Measurements from ENCODE around the gene PKD2.

The PKD2 gene

GRCh38 chr4:88040707-88041106 is 33.3 kb downstream of the PKD2 start:
- H3K27ac ChIP-seq, result no peak overlapping the region
- no peak overlapping the region for H3K9ac ChIP-seq
- H3K4me2 ChIP-seq, result no peak overlapping the region
- H3K4me3 ChIP-seq (IDR thresholded peaks at IDR 0.05; ENCODE audit: insufficient read depth, low read depth, low read length), result no peak overlapping the region
- no peak overlapping the region for H2AFZ ChIP-seq (ENCODE audit: low read depth)
- H3K79me2 ChIP-seq (ENCODE audit: insufficient read depth, low read depth), result no peaks in the 10 kb centered on the region
- no peak for TF ChIP-seq CTCF (conservative IDR thresholded peaks at IDR 0.05; ENCODE audit: low read depth, low read length)
- H3K36me3 ChIP-seq (ENCODE audit: insufficient read depth), result no peaks in the 10 kb centered on the region; the same call in 1 of the 2 replicates
- no peaks in the 10 kb centered on the region for H3K4me1 ChIP-seq (ENCODE audit: low read depth, poor library complexity, severe bottlenecking)
- H3K27me3 ChIP-seq (ENCODE audit: insufficient read depth, low read depth), result no peaks in the 10 kb centered on the region
- H4K20me1 ChIP-seq (ENCODE audit: insufficient read depth), result no peaks in the 10 kb centered on the region

- no peaks in the 10 kb centered on the region for H3K27me3 ChIP-seq (ENCODE audit: insufficient read depth, low read depth)
- no peak overlapping the region for H3K4me3 ChIP-seq (IDR thresholded peaks at IDR 0.05; ENCODE audit: insufficient read depth, low read depth, low read length)
- no peak overlapping the region for H3K4me2 ChIP-seq
- no peak for TF ChIP-seq CTCF (conservative IDR thresholded peaks at IDR 0.05; ENCODE audit: low read depth, low read length)
- H3K27ac ChIP-seq, result no peak overlapping the region
- no peaks in the 10 kb centered on the region for H4K20me1 ChIP-seq (ENCODE audit: insufficient read depth)
- H3K9ac ChIP-seq, result no peak overlapping the region
- no peak overlapping the region for H2AFZ ChIP-seq (ENCODE audit: low read depth)
- H3K36me3 ChIP-seq (ENCODE audit: insufficient read depth), result no peaks in the 10 kb centered on the region; the same call in 1 of the 2 replicates
- no peaks in the 10 kb centered on the region for H3K79me2 ChIP-seq (ENCODE audit: insufficient read depth, low read depth)
- no peaks in the 10 kb centered on the region for H3K4me1 ChIP-seq (ENCODE audit: low read depth, poor library complexity, severe bottlenecking)
Measured at GRCh38 chr4:88041626-88042025, 34.2 kb downstream of the PKD2 start.

GRCh38 chr4:88043001-88043400 is 35.6 kb downstream of the PKD2 start:
- no peaks in the 10 kb centered on the region; the same call in 1 of the 2 replicates for H3K36me3 ChIP-seq (ENCODE audit: insufficient read depth)
- TF ChIP-seq CTCF (conservative IDR thresholded peaks at IDR 0.05; ENCODE audit: low read depth, low read length), result no peak
- H4K20me1 ChIP-seq (ENCODE audit: insufficient read depth), result no peaks in the 10 kb centered on the region
- no peaks in the 10 kb centered on the region for H3K79me2 ChIP-seq (ENCODE audit: insufficient read depth, low read depth)
- H3K27ac ChIP-seq, result no peak overlapping the region
- H3K4me2 ChIP-seq, result no peak overlapping the region
- H2AFZ ChIP-seq (ENCODE audit: low read depth), result no peak overlapping the region
- no peak overlapping the region for H3K4me3 ChIP-seq (IDR thresholded peaks at IDR 0.05; ENCODE audit: insufficient read depth, low read depth, low read length)
- H3K4me1 ChIP-seq (ENCODE audit: low read depth, poor library complexity, severe bottlenecking), result no peaks in the 10 kb centered on the region
- no peaks in the 10 kb centered on the region for H3K27me3 ChIP-seq (ENCODE audit: insufficient read depth, low read depth)
- H3K9ac ChIP-seq, result no peak overlapping the region

- Histone ChIP-seq H3K9ac (no peak overlapping the region), H3K4me1 (ENCODE audit: low read depth, poor library complexity, severe bottlenecking) (no peaks in the 10 kb centered on the region), H3K27ac (no peak overlapping the region), H2AFZ (ENCODE audit: low read depth) (no peak overlapping the region), H3K4me3 (IDR thresholded peaks at IDR 0.05; ENCODE audit: insufficient read depth, low read depth, low read length) (no peak overlapping the region), H3K79me2 (ENCODE audit: insufficient read depth, low read depth) (no peaks in the 10 kb centered on the region), H4K20me1 (ENCODE audit: insufficient read depth) (no peaks in the 10 kb centered on the region), H3K4me2 (no peak overlapping the region), H3K27me3 (ENCODE audit: insufficient read depth, low read depth) (no peaks in the 10 kb centered on the region), H3K36me3 (ENCODE audit: insufficient read depth) (no peaks in the 10 kb centered on the region; the same call in 1 of the 2 replicates)
- no peak for TF ChIP-seq CTCF (conservative IDR thresholded peaks at IDR 0.05; ENCODE audit: low read depth, low read length)
Measured at GRCh38 chr4:88043586-88044340, 36.3 kb downstream of the PKD2 start.
